ENCODE measurements around the gene EFS. TPM values are rescaled to one million over a fixed set of nuclear protein-coding genes. Genes with fewer than 3 reads are reported as not detected.

EFS gene
- polyA plus RNA-seq, 1 experiment = 2.7 TPM

DNA sequence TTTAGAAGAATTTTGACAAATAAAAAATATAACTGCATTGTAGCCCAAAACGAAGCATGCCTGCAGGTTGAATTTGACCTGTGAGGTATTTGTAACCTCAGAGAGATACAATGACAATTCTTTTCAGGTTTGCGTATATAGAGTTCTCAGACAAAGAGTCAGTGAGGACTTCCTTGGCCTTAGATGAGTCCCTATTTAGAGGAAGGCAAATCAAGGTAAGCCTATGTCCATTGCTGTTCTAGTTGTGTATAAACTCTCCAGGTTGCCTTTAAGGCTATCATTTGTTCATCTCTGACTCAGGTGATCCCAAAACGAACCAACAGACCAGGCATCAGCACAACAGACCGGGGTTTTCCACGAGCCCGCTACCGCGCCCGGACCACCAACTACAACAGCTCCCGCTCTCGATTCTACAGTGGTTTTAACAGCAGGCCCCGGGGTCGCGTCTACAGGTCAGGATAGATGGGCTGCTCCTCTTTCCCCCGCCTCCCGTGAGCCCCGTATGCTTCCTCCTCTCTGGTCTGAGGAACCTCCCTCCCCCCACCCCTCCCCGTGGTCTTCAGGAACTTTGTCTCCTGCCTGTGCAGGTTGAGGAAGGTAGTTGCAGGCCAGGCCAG is 41.0 kb downstream of the EFS start:
- no peaks in the 10 kb centered on the region for H3K27me3 ChIP-seq (ENCODE audit: control insufficient read depth, insufficient read depth, low read length)
- peaks cover 9% of the 10 kb centered on the region for H3K36me3 ChIP-seq (ENCODE audit: control insufficient read depth, insufficient read depth, low read length)
- ChIA-PET POLR2A (no interaction called here), CTCF (interaction anchor here (1.7 to 2.2 kb wide), 2 partner anchors 22 to 56 kb away, joined by 3 to 10 read pairs; no protein-coding TSS in a partner anchor)
- TF ChIP-seq, protein P1, sequence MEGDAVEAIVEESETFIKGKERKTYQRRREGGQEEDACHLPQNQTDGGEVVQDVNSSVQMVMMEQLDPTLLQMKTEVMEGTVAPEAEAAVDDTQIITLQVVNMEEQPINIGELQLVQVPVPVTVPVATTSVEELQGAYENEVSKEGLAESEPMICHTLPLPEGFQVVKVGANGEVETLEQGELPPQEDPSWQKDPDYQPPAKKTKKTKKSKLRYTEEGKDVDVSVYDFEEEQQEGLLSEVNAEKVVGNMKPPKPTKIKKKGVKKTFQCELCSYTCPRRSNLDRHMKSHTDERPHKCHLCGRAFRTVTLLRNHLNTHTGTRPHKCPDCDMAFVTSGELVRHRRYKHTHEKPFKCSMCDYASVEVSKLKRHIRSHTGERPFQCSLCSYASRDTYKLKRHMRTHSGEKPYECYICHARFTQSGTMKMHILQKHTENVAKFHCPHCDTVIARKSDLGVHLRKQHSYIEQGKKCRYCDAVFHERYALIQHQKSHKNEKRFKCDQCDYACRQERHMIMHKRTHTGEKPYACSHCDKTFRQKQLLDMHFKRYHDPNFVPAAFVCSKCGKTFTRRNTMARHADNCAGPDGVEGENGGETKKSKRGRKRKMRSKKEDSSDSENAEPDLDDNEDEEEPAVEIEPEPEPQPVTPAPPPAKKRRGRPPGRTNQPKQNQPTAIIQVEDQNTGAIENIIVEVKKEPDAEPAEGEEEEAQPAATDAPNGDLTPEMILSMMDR (IDR thresholded peaks at IDR 0.05; ENCODE audit: insufficient read depth, low read depth, low read length) = no peak
- no peak overlapping the region for H3K4me3 ChIP-seq (ENCODE audit: low read depth, low read length)
- no peak for DNase-seq (ENCODE audit: low read depth)

DNA sequence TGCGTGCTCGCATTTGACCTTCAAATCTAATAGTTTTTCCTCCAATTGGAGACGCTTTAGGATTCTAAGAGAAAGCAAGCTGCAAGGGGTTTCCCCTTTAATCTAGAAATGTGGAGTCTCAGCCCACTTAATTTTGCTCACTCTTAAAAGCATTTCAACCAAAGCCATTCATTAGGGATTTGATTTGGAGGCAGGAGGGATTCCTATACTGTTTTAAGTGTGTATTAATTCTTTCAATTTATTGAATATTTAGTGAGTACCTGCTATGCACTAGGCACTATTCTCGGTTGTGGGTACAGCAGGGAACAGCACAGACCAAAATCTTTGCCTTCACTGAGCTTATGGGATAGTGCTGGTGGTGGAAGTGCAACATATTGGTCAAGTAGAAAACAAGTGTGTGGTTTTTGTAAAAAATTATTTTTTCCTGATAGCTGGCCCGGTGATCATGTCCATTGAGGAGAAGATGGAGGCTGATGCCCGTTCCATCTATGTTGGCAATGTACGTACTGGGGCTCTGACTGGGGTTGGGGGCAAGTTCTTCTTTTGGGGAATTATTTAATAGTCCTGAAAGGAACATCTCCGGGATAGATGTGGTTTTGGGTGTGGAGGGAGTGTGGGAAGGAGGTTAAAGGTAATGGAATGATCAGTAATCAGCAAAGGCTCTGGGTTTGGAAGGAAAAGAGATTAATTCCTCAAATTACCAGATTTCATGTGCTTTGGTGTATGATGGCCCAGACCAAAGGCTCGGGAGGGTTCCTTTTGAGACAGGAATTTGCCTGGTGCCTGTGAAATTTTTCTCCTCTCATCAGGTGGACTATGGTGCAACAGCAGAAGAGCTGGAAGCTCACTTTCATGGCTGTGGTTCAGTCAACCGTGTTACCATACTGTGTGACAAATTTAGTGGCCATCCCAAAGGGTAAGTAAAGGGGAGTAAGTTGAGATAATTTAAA is 42.1 kb downstream of the EFS start:
- ChIA-PET CTCF (interaction anchor here (0.6 to 2.2 kb wide), 10 partner anchors 11 to 240 kb away, joined by 3 to 10 read pairs (median 3); partner anchors contain the start of gene BCL2L2), POLR2A (interaction anchor here (0.5 to 0.6 kb wide), 2 partner anchors 14 to 37 kb away, joined by 3 to 6 read pairs; partner anchors contain the start of gene HOMEZ)
- Histone ChIP-seq H3K4me3 (ENCODE audit: low read depth, low read length) (peak overlapping the region; percentile 60), H3K36me3 (ENCODE audit: control insufficient read depth, insufficient read depth, low read length) (peaks cover 11% of the 10 kb centered on the region), H3K27me3 (ENCODE audit: control insufficient read depth, insufficient read depth, low read length) (no peaks in the 10 kb centered on the region)
- TF ChIP-seq, protein P1 (IDR thresholded peaks at IDR 0.05; ENCODE audit: insufficient read depth, low read depth, low read length) = no peak
- DNase-seq (ENCODE audit: low read depth) = no peak

DNA sequence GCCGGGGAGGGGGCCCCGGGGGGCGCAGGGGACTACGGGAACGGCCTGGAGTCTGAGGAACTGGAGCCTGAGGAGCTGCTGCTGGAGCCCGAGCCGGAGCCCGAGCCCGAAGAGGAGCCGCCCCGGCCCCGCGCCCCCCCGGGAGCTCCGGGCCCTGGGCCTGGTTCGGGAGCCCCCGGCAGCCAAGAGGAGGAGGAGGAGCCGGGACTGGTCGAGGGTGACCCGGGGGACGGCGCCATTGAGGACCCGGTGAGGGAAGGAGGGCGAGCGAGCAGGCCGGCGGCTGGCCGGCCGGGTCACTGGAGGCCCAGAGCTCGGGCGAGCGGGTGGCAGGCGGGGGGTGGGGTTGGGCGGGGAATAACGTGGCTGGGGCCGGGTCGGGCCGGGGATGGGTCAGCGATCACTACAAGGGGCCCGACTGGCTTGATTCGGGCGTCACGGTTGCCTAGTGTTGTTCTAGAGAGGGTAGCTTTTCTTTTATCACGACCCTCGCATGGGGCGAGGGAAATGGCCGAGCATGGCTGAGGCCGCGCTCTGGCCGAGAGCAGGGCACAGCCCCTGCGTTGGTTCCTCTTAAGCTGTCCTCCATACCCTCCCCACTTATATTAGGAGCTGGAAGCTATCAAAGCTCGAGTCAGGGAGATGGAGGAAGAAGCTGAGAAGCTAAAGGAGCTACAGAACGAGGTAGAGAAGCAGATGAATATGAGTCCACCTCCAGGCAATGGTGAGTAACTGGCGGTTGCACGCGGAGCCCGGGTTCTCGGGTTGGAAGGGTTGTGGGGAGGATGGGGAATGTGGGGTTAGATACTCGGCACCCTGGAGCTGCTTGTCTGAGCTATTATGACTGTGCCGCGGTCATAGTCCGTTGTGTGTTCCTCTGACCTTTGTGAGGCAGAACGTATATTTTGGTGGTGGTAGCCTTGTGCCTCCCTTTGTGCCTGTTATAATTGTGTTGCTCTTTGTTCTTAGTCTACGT is 43.1 kb downstream of the EFS start:
- no peak for DNase-seq (ENCODE audit: low read depth)

More for the DNA sequence above, 43.1 kb downstream of the EFS start:
- POLR2A ChIA-PET = interaction anchor here (0.5 to 1.5 kb wide), 8 partner anchors 11 to 1835 kb away, joined by 3 to 10 read pairs (median 3); partner anchors contain the start of genes BCL2L2, HOMEZ and SLC22A17
- TF ChIP-seq, protein P1 (IDR thresholded peaks at IDR 0.05; ENCODE audit: insufficient read depth, low read depth, low read length) = no peak
- peak overlapping the region; percentile 60 for H3K4me3 ChIP-seq (ENCODE audit: low read depth, low read length)
- CTCF ChIA-PET = interaction anchor here (0.6 to 2.2 kb wide), 16 partner anchors 10 to 241 kb away, joined by 3 to 10 read pairs (median 3); partner anchors contain the start of genes BCL2L2, CMTM5 and PPP1R3E
- H3K36me3 ChIP-seq (ENCODE audit: control insufficient read depth, insufficient read depth, low read length) = peaks cover 11% of the 10 kb centered on the region
- no peaks in the 10 kb centered on the region for H3K27me3 ChIP-seq (ENCODE audit: control insufficient read depth, insufficient read depth, low read length)
